ENCODE results near the gene TARS2. TPM values are rescaled to one million over a fixed set of nuclear protein-coding genes. Genes with fewer than 3 reads are reported as not detected.
A peak's percentile ranks its signal among the peaks of the same experiment; 100 is the strongest.

The TARS2 gene
- total and polyA plus RNA-seq, 2 of the 13 experiments (the other 11 are each of a cell fraction or from before 2014, with no cell fraction given), result 21.3 to 22.8 TPM

DNA sequence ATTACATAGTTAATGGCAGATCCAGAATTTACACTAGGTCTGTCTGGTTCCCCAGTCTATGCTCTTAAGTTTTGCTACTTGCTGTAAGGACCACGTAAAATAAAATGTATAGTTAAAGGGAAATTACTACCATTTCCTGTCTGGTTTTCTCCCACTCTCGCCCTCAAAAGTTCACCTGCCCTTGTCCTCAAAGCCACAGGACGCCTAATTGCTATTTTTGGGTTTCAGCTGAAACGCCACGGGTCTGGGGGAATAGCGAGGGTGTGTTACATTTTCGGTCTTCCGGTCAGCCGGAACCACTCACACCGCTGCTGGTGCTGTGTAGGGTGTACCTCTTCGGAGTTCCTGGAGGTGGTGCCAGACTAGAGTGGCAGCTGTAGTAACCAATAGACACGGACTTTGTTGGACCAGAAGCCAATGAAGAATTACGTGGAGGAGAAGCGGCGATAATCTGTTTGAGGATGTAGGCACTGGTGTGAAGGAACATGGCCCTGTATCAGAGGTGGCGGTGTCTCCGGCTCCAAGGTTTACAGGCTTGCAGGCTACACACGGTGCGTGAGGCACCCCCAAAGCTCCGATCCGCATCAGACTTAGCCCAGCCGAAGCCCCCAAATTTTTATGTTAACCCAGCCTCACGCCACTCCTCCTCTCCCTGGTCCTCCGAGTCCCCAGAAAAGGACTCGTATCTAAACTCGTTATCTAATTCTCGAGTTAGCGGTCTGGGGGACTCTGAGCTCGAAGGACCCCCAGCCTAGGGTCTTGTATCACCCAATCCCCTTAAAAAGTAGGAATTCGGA lies at the start of gene TARS2 (continued):
- TF ChIP-seq HIC2 (CRISPR knock-in tag; IDR thresholded peaks at IDR 0.05; ENCODE audit: low read depth), result no peak
- TF ChIP-seq ZFP36 (IDR thresholded peaks at IDR 0.05; ENCODE audit: borderline replicate concordance, low read depth, low read length, partially characterized antibody), result no peak
- TF ChIP-seq, protein P1, sequence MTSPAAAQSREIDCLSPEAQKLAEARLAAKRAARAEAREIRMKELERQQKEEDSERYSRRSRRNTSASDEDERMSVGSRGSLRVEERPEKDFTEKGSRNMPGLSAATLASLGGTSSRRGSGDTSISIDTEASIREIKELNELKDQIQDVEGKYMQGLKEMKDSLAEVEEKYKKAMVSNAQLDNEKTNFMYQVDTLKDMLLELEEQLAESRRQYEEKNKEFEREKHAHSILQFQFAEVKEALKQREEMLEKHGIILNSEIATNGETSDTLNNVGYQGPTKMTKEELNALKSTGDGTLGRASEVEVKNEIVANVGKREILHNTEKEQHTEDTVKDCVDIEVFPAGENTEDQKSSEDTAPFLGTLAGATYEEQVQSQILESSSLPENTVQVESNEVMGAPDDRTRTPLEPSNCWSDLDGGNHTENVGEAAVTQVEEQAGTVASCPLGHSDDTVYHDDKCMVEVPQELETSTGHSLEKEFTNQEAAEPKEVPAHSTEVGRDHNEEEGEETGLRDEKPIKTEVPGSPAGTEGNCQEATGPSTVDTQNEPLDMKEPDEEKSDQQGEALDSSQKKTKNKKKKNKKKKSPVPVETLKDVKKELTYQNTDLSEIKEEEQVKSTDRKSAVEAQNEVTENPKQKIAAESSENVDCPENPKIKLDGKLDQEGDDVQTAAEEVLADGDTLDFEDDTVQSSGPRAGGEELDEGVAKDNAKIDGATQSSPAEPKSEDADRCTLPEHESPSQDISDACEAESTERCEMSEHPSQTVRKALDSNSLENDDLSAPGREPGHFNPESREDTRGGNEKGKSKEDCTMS (CRISPR knock-in tag; conservative IDR thresholded peaks at IDR 0.05), result no peak
- peak; percentile 68; the same call in 1 of the 2 replicates for TF ChIP-seq POGK (CRISPR knock-in tag; conservative IDR thresholded peaks at IDR 0.05)
- no peak for TF ChIP-seq ZSCAN30 (CRISPR knock-in tag; IDR thresholded peaks at IDR 0.05)
- no peak for TF ChIP-seq NR2F1 (CRISPR knock-in tag; IDR thresholded peaks at IDR 0.05)
- TF ChIP-seq, protein P2, sequence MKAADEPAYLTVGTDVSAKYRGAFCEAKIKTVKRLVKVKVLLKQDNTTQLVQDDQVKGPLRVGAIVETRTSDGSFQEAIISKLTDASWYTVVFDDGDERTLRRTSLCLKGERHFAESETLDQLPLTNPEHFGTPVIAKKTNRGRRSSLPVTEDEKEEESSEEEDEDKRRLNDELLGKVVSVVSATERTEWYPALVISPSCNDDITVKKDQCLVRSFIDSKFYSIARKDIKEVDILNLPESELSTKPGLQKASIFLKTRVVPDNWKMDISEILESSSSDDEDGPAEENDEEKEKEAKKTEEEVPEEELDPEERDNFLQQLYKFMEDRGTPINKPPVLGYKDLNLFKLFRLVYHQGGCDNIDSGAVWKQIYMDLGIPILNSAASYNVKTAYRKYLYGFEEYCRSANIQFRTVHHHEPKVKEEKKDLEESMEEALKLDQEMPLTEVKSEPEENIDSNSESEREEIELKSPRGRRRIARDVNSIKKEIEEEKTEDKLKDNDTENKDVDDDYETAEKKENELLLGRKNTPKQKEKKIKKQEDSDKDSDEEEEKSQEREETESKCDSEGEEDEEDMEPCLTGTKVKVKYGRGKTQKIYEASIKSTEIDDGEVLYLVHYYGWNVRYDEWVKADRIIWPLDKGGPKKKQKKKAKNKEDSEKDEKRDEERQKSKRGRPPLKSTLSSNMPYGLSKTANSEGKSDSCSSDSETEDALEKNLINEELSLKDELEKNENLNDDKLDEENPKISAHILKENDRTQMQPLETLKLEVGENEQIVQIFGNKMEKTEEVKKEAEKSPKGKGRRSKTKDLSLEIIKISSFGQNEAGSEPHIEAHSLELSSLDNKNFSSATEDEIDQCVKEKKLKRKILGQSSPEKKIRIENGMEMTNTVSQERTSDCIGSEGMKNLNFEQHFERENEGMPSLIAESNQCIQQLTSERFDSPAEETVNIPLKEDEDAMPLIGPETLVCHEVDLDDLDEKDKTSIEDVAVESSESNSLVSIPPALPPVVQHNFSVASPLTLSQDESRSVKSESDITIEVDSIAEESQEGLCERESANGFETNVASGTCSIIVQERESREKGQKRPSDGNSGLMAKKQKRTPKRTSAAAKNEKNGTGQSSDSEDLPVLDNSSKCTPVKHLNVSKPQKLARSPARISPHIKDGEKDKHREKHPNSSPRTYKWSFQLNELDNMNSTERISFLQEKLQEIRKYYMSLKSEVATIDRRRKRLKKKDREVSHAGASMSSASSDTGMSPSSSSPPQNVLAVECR (CRISPR knock-in tag; IDR thresholded peaks at IDR 0.05; ENCODE audit: borderline replicate concordance), result peak; percentile 82; the same call in 1 of the 2 replicates
- no peak for TF ChIP-seq ZMYM2 (CRISPR knock-in tag; IDR thresholded peaks at IDR 0.05)
- peak; percentile 34; the same call in 1 of the 2 replicates for TF ChIP-seq DMAP1 (CRISPR knock-in tag; IDR thresholded peaks at IDR 0.05)
- TF ChIP-seq KAT8 (CRISPR knock-in tag; IDR thresholded peaks at IDR 0.05), result peak; percentile 98
- peak; percentile 91 for TF ChIP-seq ZMYM4 (CRISPR knock-in tag; IDR thresholded peaks at IDR 0.05)
- 0 out of 2 replicates have a peak, but pooled peaks have one; percentile 37 for TF ChIP-seq ZC3H13 (CRISPR knock-in tag; IDR thresholded peaks at IDR 0.05)
- peak; percentile 87; the same call in 1 of the 2 replicates for TF ChIP-seq ZNF792 (CRISPR knock-in tag; IDR thresholded peaks at IDR 0.05)
- no peak for TF ChIP-seq BCLAF1 (IDR thresholded peaks at IDR 0.05)
- no peak for TF ChIP-seq ZNF530 (CRISPR knock-in tag; IDR thresholded peaks at IDR 0.05; ENCODE audit: low read depth)
